GM19035 (cell line): ENCODE results near the gene ASPSCR1.

Experiments used
- ATAC-seq: cut with Tn5 transposase; IDR thresholded peaks from one replicate; pipeline ENCODE4 v1.9.1; 2021; ENCODE audit not compliant: unreplicated experiment

ASPSCR1 gene

GRCh38 chr17:81996757-81997441, 19.5 kb downstream of the ASPSCR1 start:
- no peak for ATAC-seq

- ATAC-seq = no peak
Measured at GRCh38 chr17:81998212-81998611, 20.8 kb downstream of the ASPSCR1 start.

- no peak for ATAC-seq
Measured at GRCh38 chr17:81998691-81999438, 21.4 kb downstream of the ASPSCR1 start.

- no peak for ATAC-seq
Measured at GRCh38 chr17:81999587-81999975, 22.2 kb downstream of the ASPSCR1 start.

- no peak for ATAC-seq
Measured at GRCh38 chr17:81999976-82000802, 22.8 kb downstream of the ASPSCR1 start.

- no peak for ATAC-seq
Measured at GRCh38 chr17:82000803-82001570, 23.6 kb downstream of the ASPSCR1 start.

GRCh38 chr17:82001571-82002056, 24.2 kb downstream of the ASPSCR1 start:
- no peak for ATAC-seq

GRCh38 chr17:82003411-82004381, 26.3 kb downstream of the ASPSCR1 start:
- ATAC-seq = no peak

- ATAC-seq = no peak
Measured at GRCh38 chr17:82004517-82005455, 27.4 kb downstream of the ASPSCR1 start.

- no peak for ATAC-seq
Measured at GRCh38 chr17:82005701-82006348, 28.4 kb downstream of the ASPSCR1 start.

- no peak for ATAC-seq
Measured at GRCh38 chr17:82006468-82007227, 29.2 kb downstream of the ASPSCR1 start.

GRCh38 chr17:82007228-82007494, 29.7 kb downstream of the ASPSCR1 start:
- ATAC-seq = no peak

GRCh38 chr17:82007495-82008257, 30.2 kb downstream of the ASPSCR1 start:
- no peak for ATAC-seq

- ATAC-seq = no peak
Measured at GRCh38 chr17:82008258-82008940, 31.0 kb downstream of the ASPSCR1 start.

GRCh38 chr17:82008941-82009405, 31.5 kb downstream of the ASPSCR1 start:
- ATAC-seq = no peak

GRCh38 chr17:82009413-82009812, 32.0 kb downstream of the ASPSCR1 start:
- ATAC-seq = no peak
